OCI-M1 (cell line): ENCODE measurements around the gene UQCR10.

Experiments
- DNase-seq: peaks from one replicate; lab custom pipeline; 2025; lab: John Stamatoyannopoulos, UW

Gene UQCR10

DNA sequence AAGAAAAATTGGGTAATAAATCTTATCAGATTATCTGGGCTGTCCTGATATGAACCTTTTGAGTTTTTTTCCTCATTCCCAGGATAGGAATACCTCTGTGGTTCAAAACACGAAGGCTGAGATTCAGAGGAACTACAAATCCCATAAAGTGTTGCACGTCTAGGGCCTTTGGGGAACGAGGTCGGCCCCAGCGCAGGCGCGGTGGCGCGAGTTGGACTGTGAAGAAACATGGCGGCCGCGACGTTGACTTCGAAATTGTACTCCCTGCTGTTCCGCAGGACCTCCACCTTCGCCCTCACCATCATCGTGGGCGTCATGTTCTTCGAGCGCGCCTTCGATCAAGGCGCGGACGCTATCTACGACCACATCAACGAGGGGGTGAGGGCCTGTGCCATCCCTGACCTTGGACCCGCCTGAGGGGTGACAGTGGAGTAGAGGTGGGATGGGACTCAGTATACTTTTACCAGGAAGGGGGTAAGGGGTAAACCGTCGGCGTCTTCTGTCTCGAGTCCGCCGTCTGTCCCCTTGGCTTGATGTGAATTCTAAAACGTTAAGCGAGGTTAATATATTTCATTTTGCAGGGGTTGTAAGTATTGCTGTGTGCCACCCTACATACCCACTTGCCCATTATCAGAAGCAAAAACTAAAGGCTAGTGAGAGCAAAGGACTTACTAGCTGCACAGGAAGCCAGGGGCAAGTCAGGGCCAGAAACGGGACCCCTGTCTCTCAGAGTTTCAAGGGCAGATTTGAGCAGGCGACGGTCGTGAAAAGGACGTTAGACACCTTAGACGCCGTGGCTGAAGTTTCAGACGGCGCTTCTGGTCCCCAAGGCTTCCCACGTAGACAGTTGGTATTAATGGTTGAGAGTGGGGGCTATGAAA, at the start of gene UQCR10:
Gene UQCR10, plus strand, starts transcription at position 199 of the 881 bp plus-strand sequence. Its CDS starts 30 bp downstream, at position 229.
- DNase-seq = peak; percentile 96

DNA sequence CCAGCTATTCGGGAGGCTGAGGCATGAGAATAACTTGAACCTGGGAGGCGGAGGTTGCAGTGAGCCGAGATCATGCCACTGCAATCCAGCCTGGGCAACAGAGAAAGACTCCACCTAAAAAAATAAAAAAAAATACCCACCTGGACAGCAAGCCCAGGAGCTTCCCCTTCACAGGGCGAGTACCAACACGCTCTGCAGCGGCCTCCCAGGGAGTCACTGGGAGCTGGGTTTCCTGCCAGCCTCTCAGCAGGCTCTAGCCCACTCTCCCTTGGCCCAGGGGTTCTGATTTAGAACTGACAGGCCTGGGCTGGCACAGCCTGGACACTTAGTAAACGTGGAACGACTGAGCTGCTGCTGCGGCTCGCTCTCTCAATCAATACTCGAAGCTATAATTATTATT, 49.4 kb upstream of the UQCR10 start:
- no peak for DNase-seq

DNA sequence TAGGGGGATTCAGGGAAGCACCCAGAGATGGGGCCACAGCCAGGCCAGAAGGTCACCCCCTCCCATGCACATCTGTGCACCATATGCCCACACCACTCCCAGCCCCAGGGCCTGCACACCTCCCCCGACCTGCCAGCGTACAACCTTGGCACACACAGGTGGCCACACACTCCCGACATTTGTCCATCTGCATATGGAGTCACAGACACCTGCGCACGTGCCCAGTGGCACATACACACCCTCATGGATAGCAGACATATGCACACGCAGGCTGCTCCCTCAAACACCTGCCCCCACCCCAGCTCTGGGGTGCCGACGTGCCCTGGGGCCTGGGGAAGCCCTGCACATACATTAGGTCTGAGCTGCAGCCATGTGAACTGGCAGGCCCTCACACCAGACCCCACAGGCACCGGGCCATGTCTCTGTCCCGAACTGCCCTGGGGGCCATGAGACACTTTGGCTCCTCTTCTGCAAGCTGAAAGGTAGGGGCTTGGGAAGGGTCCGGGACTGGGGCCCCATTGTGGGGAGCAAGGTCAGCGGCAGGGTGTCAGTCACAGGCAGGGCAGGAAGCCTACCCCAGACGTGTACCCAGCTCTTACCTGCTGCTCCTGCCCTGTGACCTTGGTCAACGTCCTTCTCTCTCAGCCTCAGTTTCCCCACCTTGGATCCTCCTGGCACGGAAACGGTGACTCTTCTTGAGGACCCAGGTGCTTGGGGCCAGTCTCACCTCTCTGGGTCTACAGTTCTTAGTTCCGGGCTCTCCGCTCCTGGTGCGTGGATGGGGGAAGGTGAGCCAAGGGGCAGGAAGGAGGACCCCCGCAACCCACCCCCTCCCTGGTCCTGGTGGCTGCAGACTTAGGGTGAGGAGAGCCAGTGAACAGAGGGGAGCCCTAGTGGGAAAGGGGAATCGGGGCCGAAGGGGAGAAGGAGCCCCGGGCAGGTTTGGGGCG, 47.9 kb upstream of the UQCR10 start:
- DNase-seq = no peak

DNA sequence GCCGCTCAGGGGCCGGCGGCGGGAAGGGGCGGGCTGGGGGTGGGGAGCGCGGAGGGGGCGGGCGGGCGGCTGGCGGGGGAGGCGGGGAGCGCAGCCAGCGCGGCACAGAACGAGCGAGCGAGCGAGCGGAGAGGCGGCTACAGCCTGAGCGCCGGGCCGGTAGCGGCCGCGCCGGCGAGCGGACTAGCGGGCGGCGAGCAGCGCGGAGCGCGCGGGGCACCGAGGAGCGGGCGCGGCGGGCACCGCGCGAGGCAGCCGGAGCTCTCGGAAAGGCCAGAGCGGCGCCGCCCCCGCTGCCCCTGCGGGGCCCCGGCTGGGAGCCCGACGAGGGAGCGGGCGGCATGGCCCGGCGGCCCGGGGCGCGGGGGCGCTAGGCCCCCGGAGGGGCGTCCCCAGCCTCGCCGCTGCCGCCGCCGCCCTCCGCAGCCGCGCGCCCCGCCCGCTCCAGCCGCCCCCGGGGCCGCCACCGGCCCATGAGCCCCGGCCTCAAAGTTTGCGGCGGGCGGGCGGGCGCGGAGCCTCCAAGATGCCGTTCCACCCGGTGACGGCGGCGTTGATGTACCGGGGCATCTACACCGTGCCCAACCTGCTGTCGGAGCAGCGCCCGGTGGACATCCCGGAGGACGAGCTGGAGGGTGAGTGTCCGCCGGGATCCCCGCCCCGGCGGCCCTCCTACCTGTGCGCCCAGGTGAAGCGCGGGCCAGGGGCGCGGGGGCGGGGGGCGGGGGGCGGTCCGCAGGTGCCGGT, 47.1 kb upstream of the UQCR10 start, which contains the start of gene CABP7:
Gene CABP7, plus strand, starts transcription at position 105 of the 747 bp plus-strand sequence. Its CDS starts 422 bp downstream, at position 527.
- DNase-seq = no peak

DNA sequence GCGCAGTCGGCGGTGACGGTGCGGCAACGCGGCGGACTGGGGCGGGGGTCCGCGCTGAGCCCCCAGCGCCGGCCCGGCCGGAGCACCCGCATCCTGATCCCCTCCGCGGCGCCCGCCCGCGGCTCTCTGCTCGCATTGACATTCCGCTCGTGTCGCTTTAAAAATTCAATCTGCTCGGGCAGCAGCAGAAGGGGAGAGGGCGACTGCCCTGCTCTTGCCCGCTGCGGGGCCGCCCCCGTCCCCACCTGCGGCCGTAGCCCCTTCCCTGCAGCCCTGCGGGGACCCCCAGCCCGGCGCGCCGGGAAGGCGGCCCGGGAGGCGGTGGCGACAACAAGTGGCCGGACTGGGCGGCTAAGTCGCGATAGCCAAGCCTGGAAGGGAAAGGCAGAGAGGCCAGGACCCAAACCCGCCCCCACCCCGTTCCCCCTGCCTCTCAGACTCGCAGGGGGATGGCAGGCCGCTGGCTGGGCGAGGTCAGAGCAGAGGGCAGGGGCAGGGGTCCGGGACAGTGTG, 46.3 kb upstream of the UQCR10 start:
- no peak for DNase-seq

DNA sequence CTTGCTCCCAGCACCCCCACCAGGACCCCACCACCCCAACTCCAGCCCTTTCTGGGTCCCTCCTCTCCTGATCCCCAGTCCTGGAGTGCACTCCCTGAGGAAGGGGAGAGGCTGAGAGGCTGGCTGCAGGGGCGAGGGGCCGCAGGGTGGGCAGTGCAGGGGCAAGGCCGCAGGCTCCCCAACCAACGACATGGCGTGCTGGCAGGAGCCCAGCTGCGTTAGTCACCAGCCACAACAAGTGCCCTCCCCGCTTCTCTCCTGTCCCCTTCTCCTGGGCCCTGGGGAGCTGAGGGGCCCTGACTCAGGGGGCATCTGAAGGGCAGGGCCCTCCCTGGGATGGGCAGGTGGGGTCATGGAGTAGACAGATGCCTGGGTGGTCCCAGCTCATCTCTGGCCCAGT, 45.0 kb upstream of the UQCR10 start:
- no peak for DNase-seq

DNA sequence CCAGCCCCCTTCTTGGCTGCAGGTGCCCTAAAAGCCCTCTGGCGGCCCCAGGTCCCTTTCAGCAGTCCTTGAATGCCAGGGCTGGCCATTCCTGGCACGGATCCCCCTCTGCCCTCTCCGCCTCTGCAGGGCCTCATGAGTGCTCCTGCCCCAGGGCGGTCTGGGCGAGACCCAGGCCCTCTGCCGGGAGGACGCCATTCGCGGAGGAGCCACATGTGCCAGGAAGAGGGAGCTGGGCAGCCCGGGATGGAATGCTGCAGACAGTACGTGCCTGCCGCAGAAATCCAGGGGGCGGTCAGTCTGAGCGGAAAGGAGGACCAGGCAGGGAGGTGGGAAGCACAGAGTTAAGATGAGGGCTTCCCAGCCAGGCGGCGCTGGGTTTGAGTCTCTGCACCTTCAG, 44.6 kb upstream of the UQCR10 start:
- no peak for DNase-seq

DNA sequence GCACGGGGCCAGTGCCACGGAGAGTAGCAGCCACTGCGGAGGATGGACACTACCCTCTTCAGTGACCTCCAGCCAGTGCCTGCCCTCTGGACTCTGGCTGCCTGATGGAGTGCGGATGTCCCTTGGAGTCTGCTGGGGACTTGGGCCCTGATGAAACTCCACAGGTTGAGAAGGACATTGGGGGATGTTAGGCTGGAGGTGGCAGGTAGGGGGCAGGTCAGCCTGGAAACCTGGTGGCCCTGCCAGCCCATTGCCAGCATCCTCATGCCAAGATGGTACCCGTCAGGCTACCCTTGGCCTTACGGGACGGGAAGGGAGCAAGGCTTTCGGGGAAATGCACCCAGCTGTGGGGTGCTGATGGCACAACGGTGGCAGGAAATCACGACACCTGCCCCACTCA, 43.4 kb upstream of the UQCR10 start:
- DNase-seq = no peak

DNA sequence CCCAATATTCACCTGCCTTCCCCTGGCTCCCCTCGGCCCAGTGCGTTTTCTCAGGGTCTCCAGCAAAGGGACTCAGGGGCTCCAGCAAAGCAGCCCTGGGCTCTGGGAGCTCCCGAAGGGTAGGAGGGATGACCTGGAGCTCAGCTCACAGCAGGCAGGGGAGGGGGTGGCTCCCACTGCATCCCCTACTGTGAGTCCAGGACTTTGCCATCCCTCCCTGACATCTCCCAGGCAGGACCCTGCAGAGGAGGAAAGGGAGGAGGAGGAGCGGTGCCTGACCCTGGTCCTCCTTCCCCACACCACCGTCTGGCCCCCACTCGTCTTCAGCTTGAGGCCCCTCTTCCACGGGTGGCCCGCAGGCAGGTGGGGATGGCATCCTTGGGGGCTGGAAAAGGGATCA, 42.3 kb upstream of the UQCR10 start:
- DNase-seq = no peak

DNA sequence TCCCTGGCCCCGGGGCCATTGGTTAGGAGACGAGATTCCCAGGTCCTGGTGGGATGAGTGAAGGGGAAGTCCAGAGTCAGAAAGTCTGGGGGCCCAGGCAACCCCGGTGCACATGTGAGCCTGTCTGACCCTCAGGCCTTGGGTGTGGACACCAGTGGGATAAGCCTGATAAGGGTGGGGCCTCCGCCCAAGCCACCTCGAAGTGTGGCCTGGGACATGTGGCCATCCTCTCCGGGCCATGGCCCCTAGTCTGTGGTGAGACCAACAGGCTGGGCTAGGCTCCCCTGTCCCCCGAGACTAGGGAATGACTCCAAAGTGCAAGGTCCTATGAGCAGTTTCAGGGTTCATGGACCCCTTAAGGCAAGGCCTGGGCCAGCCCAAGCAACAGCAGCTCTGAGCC, 41.1 kb upstream of the UQCR10 start:
- peak; percentile 33 for DNase-seq

DNA sequence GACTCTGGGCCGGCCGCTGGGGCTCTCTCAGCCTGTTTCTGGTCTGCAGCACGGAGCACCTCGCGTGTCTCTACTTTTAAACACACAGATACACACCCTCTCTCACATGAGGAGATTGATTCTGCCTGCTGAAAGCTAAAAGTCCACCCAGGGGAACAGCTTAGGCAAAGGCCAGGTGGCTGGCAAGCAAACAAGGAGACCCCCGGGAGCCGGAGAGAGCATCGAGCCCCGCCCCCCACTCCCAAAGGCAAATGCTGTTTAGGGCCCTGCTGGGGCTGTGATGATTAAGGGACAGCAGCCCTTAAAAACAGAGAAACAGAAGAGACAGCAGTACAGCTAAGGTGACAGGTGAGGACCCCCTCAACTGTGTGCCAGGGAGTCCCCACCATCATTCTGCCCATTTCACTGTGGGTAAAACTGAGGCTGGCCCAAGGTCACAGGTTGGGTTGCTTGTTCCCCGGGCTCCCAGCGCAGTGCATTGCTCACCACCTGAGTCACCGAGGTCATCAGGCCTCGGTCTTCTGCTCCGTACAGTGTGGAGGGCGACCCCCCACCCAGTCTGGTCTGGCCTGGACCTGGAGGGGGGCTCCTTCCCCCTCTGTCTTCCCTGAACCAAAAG, 40.5 kb upstream of the UQCR10 start:
- no peak for DNase-seq

DNA sequence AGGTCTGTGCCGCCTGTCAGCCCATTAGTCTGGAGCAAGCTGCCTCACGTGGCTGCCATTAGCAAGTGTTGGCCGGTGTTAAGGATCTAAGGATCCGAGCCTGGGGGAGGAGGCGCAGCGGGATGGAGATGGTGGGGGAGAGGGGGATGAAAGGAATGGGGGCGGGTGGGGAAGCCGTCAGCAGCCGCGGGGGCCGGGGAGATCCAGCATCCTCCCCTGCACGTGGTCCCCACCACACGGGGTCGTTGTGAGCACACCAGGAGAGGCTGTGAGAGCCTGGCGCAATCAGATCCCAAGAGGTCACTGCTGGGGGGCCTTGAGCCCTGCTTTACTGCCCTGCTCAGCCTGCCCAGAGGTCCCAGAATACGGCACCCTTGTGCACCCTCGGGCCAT, 40.0 kb upstream of the UQCR10 start:
- peak; percentile 45 for DNase-seq

DNA sequence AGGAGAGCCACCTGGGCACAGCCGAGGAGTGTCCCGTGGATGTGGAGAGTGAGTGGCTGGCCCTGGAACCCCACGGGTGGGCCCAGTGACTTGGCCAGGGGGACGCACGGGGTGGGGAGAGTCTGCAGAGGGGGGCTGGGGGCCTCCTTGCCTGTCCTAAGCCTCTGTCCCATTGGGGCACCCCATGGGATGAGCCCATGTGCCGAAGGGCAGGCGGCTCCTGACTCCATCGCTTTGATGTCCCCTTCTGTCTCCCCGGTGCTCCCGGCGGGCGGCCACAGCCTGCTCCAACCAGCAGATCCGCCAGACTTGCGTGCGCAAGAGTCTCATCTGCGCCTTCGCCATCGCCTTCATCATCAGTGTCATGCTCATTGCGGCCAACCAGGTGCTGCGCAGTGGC, 38.0 kb upstream of the UQCR10 start:
- no peak for DNase-seq

DNA sequence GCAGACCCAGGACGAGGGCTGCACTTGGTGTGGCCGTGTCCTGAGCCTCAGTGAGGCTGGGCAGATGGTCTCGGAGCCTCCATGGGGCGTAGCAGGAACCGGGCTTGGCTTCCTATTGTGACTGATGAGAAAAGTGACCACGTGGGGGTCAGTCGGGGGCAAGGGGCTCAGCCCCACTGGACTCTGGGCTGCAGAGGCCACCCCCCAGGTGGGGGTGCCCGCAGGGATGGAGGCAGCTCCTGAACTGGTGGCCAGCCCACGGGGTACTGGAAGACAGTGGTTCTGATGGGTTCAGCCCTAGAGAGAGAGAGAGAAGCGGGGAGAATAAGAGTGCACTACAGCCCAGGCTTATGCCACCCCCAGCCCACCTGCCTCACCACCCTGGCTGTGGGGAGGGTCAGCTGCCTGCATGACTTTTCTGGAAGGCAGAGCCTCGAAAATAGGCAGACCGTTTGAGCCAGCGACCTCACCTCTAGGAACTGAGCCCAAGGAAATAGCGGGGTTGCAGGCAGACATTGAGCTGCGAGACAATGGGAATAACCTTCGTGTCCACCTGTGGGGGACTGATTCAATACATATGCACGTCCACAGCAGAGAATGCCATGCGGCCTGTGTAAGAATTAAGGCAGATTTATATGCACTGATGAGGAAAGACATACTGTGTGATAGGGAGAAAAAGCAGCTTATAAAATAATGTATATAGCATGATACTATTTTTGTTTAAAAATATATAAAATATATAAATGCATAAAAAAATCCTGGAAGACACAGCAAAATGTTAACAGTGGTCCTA, 35.9 kb upstream of the UQCR10 start:
- DNase-seq = no peak

DNA sequence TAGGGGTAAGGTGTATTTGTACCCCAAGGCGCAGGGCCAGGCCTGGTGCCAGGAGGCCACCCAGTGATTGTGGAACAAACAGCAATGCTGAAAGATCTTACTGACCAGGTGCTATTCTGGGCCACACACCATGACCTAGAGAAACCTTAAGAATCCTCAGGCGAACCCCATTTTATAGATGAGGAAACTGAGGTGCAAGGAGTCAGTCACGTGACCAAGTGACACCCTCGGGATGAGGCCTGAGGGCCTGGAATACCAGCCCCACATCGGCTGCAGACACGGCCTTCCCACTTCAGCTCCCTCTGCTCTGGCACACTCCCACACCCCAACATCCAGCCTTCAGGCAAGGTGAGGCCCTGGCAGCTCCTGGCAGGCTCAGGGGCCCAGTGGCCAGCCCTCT, 34.3 kb upstream of the UQCR10 start:
- DNase-seq = no peak

DNA sequence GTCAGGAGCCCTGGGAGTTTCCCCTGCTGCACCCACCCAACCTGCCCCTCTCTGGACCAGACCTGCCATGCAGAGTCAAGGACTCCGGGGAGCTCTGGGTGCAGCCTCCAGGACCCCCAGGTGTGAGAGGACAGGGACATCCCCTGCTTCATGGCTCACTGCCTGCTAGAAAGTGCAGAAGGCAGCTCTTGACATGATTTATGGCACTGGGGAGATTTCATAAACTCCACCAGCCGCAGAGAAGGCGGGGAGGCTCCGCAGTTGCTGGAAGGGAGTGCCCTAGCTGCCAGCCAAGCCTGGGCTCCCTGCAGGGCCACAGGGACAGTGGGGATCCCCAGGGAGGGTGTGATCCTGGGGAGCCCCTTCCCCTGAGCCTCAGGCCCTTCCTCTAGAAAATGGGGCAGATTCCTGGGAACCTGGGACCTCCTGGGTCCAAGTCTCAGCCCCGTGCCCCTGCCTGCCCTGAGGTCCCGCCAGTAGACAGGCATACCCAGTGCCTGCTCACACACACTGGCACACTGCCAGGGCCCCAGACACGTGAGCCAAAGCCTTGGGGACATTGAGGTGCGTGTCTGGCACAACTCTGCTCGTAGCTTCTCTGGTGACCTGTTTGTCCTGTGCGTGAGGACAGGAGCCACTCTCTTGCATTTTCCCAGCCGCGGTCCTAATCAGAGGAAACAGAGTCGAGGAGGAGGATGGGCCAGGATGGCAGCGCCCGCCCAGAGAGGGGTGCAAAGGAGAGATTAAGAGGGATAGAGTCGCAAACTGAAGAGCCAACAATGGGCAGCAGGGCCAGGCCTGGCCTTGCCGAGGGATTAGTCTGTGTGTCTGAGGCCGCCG, 33.6 kb upstream of the UQCR10 start:
- DNase-seq = peak; percentile 92

DNA sequence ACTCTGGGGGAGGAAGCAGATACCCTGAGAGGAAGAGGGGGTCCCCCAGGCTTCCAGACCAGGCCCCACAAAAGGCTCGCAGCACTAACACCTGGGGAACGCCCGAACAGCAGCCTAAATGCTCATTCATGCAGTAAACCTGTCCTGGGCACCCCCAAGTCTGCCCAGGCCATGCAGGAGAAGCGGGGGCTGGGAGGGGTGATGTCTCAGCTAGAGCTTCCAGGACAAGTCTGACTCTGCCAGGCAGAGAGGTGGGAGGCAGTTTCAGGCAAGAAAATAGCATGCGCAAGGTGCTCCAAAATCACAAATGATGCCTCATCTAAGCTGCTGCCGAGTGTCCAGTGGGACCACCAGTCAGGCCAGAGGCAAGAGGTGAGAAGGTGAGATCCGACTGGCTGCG, 32.8 kb upstream of the UQCR10 start:
- DNase-seq = no peak

DNA sequence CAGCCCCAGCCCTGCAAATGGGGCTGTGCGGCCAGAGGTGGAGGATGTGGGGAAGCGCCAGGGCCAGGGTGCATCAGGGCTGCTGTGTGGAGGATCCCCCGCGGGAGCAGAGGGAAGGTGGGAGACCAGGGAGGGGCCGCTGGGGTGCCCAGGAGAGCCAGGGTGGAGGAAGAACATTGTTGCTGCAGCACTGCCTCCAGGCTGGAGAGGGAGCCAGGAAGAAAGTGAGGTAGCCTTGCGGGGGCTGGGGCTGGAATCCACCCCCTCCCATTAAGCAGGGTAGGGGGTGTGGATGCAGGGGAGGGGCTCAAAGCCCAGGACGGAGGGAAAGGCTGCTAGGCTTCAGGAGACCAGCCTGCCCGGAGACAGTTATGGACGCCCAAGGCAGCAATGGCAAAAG, 32.3 kb upstream of the UQCR10 start:
- DNase-seq = no peak

DNA sequence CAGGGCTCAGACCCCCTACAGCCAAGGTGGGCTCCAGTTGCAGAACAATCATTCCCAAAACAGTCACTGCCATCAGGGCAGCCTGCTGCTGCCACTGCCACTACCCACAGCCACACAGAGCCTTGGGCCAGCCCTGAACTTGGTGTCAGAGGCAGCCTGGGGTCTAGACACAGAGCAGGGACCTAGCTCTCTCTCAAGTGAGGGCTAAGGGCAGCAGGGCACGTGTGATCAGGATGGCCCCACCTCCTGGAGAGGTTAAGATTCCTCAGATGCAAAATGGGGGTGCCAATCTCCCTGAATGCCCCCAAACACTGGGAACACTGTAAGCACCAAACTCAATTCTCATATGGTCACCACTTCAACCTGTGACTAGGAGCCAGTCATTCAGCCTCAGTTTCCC, 31.8 kb upstream of the UQCR10 start:
- DNase-seq = no peak
